GM18909 (cell line): Measurements from ENCODE around the gene FBLIM1.

Experiments used
- ATAC-seq: cut with Tn5 transposase; IDR thresholded peaks from one replicate; pipeline ENCODE4 v1.9.1; 2021; ENCODE audit warnings: mild to moderate bottlenecking; ENCODE audit not compliant: unreplicated experiment, poor library complexity

FBLIM1 gene

DNA sequence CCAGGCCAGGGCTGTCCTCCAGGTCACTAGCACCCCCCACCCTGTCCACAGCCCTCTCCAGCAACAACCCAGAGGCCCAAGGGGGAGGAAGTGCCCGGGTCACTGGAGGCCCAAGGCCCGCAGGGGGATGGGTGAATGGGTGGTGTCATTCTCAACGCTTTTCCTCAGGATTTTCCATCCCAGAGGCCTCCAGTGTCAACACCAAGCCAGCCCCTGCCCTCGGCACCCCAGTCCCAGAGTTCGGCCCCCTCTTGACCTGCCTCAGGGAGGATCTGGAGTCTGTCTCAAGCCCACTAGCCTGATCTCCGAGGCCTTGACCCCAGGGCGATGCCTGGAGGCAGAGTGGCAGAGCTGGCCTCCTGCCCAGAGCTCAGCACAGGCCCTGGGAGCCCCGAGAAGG, 11.2 kb upstream of the FBLIM1 start:
- ATAC-seq: no peak

DNA sequence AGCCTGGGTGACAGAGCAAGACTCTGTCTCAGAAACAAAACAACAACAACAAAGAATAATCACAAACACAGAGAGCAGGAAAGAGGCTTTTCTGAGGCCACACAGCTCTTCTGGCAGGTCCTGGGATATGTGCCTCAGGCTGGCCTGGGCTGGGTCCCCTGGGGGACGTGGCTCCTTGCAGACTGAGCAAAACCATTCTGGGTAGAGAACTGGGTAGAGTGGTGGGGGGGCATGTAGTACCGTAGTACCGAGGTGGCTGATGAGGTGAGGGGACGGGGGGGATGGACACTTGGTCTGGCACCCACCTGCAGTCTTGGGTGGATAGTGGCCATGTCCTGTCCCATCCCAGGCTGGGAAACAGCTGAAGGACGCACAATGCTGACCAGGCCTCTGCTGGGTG, 10.3 kb upstream of the FBLIM1 start:
- no peak for ATAC-seq

DNA sequence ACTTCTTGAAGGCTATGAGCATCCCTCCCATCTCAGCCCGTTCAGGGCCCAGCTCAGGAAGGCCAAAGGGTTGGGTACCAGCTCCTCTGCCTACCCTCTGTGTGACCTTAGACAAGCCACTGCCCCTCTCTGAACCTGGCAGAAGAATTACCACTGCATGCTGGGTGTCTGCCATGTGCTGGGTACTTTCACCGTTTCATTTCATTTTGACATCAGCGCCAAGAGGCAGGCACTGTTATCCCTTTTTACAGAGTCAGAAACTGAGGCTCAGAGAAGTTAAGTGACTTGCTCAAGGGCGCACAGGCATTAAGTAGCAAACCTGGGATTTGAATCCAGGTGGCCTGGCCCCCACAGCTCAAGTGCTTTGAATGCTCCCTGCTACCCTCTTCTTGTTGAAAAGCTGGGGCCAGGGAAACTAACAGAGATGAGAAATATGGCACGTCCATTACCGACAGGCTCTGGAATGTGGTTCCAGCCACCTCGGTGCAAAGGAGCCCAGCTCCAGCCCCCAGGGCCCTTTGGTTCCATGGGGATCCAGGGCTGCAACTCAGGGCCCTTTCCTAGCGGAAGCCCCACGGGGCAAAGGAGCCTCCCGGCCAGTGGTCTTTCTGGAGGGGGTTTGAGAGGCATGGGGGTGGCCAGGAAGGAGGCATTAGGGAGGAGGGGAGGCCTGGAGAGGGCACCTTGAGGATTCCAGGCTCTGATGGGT, 9.8 kb upstream of the FBLIM1 start:
- no peak for ATAC-seq

DNA sequence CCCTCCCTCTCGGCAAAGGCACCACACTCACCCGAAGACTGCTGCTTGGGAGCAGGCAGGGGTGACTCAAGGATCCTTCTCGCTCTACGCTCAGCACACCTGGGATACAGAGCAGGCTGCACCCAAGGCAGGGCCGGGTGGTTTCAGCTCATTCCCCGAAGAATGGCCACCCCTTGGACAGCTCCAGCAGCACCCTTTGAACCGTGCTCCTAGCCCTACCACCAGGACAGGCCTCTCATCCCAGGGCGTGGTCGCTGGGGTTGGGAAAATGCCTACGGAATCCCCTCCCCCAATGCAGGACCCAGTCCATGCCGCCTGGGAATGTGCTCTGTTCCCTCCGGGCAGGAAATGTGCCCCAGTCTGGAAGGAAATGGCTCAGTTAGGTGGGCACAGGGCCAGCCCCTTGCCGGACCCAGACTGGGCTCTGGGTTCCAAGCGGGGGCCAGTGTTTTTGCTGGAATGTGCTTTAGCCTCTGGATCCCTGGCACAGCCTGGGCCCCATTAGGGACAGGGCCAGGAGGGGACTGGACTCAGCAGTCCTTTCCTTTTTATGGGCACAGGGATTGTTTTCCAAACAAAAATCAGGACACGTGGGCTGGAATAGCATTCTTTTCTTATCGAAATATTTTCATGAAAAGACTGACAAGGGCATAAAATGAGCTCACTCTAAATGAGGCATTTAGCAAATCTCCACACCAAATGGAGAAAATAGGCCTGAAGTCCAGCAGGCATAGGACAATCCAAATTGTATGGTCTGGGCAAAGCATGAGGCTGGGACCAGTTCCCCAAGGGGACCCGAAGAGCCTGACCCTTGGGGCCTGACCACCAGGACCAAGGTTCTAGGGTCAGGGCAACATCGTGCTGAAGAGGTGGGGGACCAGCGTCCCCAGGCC, 8.9 kb upstream of the FBLIM1 start:
- no peak for ATAC-seq

DNA sequence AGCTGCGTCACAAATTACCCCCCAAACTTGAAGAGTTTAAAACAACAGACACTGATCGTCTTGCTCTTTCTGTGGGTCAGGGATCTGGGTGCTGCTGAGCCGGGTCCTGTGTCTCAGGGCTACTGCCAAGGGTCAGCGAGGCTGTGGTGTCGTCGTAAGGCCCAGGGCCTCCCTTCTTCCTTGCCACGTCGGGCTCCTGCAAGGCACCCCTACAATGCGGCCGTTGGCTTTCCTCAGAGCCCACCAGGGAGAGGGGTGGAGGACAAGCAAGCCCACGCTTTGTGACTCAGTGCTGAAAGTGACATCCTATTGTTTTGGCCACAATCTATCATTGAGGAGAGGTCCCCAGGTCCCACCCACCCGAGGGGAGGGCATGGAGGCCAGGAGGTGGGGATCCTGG, 7.7 kb upstream of the FBLIM1 start:
- ATAC-seq: no peak

DNA sequence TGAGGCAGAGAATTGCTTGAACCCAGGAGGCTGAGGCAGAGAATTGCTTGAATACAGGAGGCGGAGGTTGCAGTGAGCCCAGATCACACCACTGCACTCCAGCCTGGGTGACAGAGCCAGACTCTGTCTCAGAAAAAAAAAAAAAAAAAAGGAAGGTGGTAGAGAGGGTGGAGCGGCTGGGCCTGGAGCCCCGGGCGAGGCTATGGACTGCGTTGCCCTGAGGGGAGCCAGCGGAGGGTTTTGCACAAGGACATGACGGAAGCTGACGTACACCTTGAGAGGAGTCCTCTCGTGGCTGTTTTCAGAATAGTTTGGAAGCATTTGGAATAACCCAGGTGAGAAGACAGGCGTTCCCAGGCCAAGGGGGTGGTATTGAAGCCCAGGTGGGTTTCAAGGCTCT, 6.9 kb upstream of the FBLIM1 start:
- ATAC-seq: no peak

DNA sequence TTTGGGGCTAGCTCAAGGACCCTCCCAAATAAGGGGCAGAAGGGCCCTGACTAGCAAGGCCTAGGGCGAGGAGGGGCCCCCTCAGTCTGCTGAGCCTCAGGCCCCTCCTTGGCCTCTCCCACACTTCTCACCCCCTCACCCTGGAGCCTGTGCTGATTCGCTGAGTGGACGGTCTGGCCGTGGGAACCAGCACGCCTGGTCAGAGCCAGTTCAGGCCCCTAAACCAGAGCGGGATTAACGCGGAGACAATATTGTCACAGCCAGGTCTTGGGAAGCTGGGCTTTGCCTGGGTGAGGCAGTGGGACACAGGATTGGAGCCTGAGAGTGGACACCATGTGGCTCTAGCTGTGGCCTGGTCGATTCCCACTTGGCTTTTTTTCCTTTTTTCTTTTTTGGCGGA, 4.8 kb upstream of the FBLIM1 start:
- no peak for ATAC-seq

DNA sequence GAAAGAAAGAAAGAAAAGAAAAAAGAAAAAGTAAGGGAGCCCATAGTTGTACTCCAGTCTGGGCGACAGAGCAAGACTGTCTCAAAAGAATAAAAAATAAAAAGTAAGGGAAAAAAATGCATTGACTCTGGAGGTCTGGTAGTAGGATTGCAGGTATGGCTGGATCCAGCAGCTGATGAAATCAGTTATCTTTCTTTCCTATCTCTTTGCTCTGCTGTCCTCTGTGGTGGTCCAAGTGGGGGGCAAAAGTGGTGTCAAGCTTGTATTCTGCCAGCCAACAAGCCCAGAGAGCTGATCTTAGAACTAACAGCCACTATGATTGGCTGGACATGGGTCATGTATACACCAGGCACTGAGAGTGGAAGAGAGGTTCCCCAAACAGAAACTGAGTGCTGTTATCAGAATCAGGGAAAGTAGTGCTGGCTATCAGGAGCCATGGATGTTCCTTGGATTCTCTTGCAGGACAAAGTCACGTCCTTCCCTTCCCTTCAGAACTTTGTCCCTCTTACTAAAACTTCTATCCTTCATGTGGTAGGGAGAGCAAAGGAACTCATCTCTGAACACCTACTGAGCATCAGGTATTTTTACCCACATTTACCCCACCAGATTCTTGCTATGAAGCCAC, 3.5 kb upstream of the FBLIM1 start:
- no peak for ATAC-seq

DNA sequence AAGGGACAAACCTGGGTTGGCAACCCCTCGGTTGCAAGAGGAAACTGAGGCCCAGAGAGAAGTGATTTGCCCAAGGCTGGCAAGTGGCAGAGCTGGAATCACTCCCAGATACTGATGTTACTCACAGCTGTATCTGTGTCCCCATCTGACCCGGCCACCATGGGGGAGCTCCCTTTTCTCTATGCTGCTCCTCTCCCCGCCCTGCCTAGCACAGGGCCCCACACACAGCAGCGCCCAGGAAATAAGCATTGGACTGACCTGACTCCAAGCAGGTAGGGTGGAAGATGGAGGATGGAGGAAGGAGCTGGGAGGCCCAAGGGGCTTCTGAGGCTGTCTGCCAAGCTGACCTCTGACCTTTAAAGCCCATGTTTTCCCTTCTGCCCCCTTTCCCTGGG, 3.0 kb upstream of the FBLIM1 start:
- ATAC-seq: no peak

DNA sequence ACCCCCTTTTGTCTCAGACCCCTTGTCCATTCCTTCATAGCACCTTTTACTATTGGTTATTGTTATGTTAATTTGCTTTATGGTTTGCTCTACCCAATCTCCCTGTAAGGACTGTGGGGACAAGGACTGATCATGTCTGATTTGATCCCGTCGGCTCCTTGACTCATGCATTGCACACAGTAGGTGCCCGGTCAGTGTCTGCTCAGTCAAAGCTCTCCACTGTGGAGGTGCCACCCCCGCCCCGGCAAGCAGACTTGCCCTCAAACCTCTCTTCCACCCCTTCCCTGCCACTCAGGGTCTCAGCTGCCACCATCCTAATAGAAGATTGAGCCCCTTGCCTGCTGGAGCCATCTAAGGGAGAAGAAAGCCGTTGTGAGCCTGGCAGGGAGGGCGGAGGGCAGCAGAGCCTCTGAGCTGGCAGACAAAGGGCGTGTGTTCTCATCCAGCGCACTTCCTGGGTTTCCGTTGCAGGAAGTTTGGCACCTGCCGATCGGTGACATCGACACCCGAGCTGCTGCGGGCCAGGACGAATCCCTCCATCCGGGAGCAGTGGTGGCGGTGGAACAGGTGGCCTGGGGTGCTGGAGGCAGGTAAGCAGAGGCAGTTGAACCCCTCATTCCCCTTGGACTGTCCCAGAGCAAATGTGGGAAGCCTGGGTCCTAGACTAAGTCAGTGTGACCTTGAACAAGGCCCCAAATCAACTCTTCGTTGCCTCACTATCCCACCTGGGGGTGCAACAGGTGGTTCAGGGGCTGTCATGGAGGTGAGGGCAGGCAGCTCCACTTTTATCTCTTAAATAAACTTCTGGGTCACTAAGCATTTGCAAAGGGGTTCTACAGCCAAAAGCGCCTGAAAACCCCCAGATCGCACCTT, 2.2 kb upstream of the FBLIM1 start:
- ATAC-seq: no peak

DNA sequence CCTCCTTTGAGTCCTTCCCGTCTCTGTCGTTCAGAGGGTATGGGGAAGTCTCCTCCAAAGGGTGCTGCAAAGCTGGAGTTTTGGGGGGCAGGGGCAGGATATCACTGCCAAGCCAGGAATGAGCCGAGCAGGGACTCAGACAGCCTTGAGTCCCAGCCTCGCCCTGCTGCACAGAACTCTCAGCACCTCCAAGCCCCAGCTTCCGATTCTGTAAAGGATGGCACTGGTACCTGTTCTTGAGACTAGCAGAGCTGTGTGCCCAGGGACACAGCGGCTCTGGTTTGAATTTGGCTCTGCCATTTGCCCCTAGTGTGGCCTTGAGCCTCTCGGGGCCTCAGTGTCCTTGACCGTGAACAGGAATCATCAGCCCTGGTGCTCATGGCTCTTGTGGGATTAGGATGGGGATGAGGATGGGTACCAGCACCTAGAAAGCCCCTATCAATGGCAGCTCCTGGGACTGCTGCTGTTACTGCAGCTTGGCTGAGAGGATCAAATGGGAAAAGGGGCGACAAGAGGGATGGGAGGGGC, 1.5 kb upstream of the FBLIM1 start:
- no peak for ATAC-seq

DNA sequence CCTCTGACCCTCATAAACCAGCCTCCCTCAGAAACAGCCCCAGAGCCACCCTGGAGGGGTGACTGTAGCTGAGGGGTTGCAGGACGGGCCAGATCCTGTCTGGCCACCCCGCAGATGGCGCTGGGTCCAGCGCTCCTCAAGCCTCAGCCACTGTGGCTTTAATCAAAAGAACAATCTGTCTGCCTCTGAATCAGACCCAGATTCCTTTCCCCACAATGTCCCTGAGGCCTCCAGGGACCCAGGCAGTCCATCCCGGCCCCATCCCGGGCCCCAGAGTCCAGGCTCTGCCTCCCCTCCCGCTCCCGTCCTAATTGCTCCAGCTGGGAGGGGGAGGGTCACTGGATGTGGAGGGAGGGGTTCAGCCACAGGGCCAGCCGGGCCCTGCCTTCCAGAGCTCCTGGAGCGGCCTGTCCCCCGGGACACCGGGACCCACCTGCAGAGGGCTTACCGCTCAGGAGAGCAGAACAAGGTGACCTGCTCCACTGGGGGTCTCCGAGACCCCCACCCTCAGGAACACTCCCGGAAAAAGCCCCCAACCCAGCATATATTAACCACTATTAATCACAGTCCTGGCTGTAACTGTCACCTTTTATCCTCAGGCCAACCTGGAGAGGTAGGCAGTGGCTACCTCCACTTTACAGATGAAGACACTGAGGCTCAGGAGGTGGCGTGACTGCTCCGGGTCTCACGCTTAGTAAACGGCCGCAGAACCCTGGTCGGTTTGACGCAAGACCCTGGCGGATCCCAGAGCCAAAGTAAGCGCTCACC, 836 bp upstream of the FBLIM1 start:
- no peak for ATAC-seq

DNA sequence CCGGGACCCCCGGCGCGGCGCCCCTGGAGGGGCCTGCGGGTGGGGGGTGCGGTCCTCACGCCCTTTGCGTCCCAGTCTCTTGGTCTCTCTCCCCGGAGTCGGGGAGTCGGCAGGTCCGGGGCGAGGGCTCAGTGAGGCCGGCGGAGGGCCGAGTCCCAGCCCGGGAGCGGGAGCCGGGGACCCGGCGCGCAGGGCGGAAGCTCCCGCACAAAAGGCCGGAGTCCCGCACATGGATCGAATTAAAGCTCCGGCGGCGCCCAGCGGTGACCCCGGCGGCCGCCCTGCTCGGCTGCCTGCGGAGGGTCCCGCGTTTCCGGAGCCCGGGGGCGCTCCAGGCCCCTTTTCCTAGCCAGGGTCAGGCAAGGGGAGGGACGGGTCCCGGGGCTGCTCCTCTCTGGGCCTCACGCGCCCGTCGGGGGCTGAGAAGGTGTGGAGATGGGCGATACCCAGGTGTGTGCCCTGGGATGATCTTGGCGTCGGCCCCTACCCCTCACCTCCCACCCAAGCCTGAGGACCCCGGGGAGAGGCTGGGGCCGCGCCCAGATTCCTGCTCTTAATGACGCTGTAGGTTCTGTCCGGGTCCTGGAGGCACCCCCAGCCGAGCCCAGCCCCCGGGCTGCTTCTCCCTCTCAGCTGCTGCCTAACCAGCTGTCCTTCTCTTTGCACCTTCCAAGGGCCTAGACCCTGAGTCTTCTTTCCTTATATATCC, 512 bp downstream of the FBLIM1 start:
- ATAC-seq: no peak

DNA sequence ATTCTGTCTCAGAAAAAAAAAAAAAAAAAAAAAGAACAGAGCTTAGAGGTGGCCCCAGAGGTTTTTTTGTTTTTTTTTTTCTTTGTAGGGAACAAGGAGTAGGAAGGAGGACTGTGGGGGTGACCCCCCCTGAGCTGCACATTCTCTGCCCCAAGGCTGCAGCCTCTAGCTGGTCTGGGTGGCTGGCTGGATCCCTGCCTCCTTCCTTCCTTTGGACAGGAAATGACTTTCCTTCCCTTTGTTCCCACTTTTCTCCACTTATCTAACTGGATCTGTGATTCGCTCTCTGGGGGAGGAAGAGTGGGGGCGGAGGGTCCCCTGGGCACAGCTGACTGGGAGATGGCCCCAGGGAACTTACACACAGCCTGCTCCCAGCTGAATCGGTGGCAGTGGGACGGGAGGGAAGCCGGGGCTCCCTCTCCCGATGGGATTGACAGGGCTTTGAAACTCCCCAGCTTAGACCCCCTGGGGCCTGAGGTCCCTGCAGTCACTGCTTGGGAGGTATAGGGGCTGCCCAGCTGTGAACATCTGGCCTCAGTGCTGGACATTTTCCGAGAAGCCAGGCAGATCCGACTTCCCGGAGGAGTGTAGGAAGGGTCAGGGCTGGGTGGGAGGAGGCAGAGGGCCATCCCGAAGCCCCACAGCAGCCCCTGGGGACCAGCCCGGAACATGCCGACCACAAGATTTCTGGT, 2.1 kb downstream of the FBLIM1 start:
- ATAC-seq: no peak

DNA sequence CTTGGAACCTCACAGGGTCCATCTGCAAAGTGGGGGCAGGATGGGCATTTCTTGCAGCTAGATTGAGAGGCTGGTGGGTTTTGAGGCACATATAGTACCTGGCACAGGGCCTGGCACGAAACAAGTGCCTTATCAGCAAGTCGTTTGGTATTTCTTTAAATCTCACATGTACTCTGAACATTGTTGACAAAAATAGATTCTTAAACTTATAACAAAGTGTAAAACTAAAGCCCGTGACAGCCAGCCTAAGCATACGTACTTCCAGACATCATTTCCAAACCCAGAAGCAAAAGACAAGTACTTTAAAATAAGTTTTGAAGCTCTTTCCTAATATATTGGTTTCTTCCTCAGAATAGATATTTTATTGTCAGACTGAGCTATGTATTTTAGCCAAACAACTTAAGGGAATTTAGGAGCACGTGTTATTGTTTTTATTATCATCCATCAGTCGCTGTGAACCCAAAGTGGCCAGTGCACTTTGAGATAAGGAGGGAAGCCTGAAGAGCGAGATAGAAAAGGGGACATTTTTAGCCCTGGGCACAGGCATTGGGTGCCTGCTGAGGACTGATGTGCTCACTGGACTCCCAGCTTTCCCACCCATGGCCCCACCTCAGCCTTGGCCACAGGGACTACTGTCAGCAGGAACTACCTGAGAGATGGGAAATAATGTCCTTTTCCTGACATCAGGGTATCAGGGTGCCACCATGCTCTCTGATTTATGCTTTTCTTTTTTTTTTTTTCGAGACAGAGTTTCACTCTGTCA, 3.0 kb downstream of the FBLIM1 start:
- no peak for ATAC-seq

DNA sequence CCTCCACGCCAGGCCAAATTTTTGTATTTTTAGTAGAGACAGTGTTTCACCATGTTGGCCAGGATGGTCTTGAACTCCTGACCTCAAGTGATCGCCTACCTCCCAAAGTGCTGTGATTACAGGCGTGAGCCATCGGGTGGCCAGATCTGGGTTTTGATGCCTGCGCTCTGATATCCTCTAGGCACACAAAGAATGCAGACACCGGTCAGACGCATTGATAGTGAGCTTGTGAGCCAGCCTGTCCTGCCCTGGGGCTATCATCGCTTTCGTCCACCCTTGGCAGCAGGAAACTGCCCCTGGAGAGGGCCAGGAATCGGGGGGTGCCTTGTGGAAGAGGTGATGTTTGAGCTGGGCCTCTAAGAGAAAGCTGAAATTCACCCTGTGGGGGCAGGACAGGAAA, 4.0 kb downstream of the FBLIM1 start:
- ATAC-seq: no peak

DNA sequence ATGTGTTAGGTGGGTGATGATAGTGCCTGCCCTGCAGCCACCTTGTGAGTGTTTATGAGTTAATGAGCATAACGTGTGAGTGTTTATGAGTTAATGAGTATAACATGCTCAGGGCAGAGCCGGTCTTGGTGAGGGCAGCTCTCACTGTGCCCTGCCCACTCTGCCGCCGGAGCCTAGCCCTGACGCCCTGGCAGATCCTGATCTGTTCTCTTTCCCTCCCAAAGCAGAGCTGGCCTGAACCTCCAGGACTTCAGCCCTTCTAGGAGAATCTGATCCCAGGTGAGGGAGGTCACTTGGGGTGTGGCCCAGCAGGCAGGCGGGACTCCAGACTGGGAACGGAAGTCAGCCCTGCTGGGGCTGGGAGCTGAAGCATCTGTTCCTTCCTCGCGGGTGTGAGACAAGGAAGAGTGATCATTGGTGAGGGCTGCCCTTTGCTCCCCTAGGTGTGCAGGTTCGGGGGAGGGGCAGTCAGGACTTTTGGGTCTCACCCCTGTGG, 5.7 kb downstream of the FBLIM1 start:
- ATAC-seq: no peak
